ENCODE data around the gene C2orf76.
"Not testable (repeated sequence)": the region's sequence is repeated elsewhere in the genome, so short reads cannot be mapped to it uniquely, and the experiment has no call there.

C2orf76 gene

GRCh38 chr2:119377294-119377992, 10.8 kb upstream of the C2orf76 start:
- ATAC-seq = no peak

- ATAC-seq = no peak
Observed at GRCh38 chr2:119376810-119377209, 10.2 kb upstream of the C2orf76 start.

DNA sequence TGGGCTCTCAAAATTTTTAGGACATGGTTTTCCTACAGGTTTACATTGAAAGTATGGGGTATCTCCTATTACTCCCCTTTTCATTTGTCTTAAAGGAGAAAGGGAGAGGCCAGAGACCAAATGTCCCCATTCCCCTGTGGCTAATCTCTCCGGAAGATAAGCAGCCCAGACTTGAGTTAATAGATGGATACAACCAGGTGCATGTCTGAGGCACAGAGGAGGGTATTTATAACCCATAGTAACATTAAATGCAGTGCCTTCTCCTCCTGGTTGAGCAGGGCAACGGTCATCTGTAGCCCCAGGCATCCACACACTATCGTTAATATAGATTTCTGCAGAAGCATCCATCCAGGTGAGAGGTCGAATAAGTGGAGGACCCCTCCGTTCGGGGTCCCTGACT, 9.8 kb upstream of the C2orf76 start:
- not testable (repeated sequence) for ATAC-seq

DNA sequence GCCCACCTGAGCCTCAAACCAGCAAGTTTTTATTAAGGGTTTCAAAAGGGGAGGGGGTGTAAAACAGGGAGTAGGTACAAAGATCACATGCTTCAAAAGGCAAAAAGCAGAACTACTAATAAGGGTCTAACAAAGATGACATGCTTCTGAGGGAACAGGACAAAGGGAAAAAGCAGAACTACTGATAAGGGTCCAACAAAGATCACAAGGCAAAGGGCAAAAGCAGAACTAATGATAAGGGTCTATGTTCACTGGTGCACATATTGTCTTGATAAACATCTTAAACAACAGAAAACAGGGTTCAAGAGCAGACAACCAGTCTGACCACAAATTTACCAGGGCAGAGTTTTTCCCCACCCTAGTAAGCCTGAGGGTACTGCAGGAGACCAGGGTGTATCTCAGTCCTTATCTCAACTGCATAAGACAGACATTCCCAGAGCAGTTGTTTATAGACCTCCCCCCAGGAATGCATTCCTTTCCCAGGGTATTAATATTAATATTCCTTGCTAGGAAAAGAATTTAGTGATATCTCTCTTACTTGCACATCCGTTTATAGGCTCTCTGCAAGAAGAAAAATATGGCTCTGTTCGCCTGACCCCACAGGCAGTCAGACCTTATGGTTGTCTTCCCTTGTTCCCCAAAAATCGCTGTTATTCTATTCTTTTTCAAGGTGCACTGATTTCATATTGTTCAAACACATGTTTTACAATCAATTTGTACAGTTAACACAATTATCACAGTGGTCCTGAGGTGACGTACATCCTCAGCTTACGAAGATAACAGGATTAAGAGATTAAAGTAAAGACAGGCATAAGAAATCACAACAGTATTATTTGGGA, 7.5 kb upstream of the C2orf76 start:
- ATAC-seq = not testable (repeated sequence)

- ATAC-seq = no peak
Observed at GRCh38 chr2:119372778-119373568, 6.3 kb upstream of the C2orf76 start.

- no peak for ATAC-seq
Observed at GRCh38 chr2:119371111-119371510, 4.5 kb upstream of the C2orf76 start.

- ATAC-seq = no peak
Observed at GRCh38 chr2:119369845-119370244, 3.2 kb upstream of the C2orf76 start.

DNA sequence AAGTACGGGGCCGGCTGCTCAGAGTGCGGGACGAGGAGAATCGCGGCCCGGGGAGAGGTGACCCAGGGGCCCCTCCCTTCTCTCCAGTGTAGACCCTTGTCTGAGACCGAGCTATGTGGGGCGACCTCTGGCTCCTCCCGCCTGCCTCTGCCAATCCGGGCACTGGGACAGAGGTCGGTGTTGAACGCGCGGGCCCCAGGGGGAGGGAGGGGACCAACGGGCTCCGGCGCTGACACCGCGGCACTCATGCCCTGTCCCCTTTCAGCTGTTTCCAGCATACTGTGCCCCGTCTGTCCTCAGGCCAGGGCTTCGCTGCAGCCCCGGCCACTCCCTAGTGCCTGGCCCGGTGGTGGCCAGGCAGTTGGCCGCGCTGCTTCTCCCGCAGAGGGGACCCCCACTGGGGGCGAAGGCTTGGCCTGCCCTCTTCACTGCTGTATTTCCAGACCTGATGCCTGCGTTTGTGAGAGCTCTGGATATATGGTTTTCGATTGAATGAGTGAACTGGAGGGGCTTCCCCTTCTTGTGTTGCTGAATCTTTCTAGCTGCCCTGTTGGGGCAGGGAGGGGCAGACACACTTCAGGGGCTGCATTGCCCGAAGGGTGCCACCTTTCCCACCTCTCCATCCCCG, 952 bp upstream of the C2orf76 start:
- ATAC-seq = peak; percentile 22 to 26

DNA sequence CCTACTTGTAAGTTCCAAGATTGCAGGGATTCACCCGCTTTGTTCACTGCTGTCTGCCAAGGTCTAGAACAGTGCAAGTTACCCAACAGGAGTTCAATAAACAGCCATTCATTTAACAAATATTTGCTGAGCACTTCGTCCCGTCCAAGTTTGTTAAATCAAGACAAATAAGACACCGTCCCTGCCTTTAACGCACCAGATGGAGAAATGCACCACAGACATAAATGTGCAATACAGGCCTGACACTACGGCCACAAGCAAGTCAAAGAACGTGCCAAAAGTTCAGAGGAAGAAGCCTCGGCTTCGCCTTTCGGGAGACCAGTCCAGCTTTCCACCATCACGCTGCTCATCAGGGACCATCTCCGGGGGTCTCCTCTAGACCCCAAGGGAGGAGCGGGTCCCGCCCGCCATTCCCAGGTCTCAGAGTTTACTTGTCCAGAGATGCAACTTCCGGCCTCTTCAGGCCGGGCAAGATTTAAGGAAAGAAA, 429 bp downstream of the C2orf76 start:
- no peak for ATAC-seq

GRCh38 chr2:119365436-119365835, 1.2 kb downstream of the C2orf76 start:
- ATAC-seq = no peak

- no peak for ATAC-seq
Observed at GRCh38 chr2:119364798-119365197, 1.8 kb downstream of the C2orf76 start.

DNA sequence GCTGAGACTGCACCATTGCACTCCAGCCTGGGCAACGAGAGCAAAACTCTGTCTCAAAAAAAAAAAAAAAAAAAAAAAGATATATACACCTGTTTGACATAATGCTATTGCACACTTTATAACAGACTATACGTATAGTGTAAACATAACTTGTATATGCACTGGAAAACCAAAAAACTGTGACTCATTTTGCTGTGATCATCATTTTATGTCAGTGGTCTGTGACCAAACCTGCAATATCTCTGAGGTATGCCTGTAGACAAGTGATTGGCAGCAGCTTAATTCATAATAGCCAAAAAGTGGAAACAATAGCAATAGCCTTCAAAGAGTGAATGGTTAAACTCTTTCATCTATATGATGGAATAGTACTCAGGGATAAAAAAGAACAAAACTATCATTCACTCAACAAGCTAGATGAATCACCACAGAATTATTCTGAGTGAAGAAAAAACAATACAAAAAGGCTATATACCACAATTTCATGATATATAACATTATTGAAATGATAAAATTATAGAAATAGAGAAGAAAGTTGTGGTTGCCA, 6.1 kb downstream of the C2orf76 start:
- no peak for ATAC-seq

- no peak for ATAC-seq
Observed at GRCh38 chr2:119359774-119360173, 6.9 kb downstream of the C2orf76 start.

- ATAC-seq = no peak
Observed at GRCh38 chr2:119354860-119355259, 11.8 kb downstream of the C2orf76 start.

DNA sequence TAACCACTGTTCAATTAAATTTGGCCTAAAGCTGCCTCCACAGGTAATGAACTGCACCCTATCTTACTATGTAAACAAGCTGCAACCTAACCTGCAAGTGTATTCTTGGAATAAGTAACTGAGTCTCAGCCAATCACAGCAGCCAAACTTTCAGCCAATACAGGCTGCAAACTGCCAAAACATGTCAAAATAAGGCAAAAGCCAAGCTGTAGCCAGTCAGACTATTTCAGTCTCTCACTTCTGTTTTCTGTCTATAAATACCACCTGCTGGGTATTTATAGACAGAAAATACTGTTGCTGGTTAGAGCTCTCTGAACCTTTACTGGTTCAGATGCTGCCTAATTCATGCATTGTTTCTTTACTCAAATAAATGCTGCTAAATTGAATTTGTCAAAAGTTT, 14.3 kb downstream of the C2orf76 start:
- ATAC-seq = no peak

DNA sequence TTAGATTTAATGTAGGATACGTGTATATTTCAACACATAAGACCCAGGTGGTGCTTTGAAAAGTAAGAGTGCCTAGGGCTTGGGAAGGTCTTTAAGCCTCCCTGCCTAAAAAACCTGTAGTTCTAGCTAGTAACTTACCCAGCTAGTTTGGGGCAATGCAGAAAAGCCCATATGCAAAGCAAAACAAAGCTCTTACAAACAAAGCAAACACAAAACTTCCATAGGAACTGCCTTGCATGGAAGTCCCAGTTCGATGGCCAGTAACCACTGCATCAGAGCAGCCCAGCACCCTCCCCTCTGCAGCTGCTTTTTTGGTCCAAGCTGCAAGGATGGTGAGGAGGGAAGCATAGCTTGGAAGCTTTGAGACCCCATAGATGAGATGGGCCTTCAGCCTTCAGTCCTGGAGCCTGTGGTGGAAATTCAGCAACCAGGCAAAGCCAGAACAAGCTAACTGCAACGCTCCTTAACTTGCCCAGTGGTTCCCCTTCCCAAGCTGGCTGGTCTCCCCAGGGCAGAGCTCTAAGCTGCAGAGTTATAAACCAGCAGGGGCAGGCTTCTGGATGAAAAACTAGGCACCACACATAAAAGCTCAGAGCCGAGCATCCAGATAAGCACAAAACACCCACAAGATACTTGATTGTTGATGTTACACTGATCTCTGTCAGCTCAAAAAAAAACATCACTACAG, 16.2 kb downstream of the C2orf76 start:
- ATAC-seq = no peak

GRCh38 chr2:119349289-119349688, 17.3 kb downstream of the C2orf76 start:
- ATAC-seq = no peak

DNA sequence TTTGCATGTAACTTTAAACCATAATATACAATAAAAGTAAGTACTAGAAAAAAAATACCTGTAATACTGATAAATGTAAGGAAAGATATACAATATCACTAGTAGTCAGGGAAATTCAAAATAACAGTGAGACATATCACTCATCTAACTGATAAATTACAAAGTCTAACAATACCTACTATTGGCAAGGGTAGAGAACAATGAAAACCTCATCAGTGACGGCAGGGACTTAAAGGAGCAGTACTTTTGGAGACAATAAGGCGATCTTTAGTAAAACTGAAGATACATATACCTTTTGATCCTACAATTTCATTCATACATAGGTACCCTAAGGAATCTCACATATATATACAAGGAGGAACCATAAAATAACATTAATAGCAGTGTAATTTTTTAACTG, 24.9 kb downstream of the C2orf76 start:
- no peak for ATAC-seq

DNA sequence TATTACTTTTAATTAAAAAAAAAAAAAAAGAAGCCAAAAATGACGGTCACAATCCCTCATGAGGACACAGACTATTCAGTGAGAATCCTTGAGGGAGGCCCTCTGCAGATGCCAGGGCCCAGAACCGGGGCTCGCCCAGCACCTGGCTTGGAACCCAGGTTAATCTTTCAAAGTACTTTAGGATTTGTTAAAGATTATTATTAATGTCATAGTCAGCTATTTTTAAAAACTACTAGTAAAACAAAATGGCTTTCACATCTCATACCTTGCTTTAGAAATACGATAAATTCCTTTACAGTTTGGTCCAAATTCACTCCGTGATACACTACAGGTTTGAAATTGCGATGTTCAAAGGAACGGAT, 27.1 kb downstream of the C2orf76 start:
- ATAC-seq = no peak

- ATAC-seq = peak; percentile 81 to 87
Observed at GRCh38 chr2:119338826-119339561, 27.6 kb downstream of the C2orf76 start.

DNA sequence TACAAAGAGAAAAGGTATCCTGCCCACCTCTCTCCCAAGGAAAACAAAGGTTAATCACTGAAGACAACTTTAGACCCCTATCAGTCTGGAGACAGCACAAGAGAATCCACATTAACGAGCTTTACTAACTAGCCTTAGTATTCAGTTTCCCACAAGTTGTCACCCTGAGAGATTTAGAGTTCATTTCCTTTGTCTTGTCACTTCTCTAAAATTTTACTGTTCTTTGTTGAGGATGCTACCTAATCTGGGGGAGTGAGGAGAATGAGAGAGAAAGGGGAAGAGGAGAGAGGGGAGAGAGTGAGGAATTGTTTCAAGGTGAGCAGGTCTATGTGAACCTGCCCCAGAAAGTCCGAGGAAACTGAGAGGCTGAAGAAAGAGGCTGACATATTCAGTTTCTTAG, 28.4 kb downstream of the C2orf76 start:
- no peak for ATAC-seq

Data from activated CD4-positive, CD25-positive, alpha-beta regulatory T cell treated with anti-CD3 and anti-CD28 coated beads, Interleukin-2, amount 50 U/mL, for 24 hours (primary cell).